ENCODE results near the gene GRB2.
"Not testable (repeated sequence)": the region's sequence is repeated elsewhere in the genome, so short reads cannot be mapped to it uniquely, and the experiment has no call there.

The GRB2 gene

GRCh38 chr17:75387771-75388170, 17.7 kb downstream of the GRB2 start:
- DNase-seq (ENCODE audit: low read depth, low spot score) = no peak

GRCh38 chr17:75386430-75386829, 19.0 kb downstream of the GRB2 start:
- DNase-seq (ENCODE audit: low read depth, low spot score) = no peak

GRCh38 chr17:75384751-75385150, 20.7 kb downstream of the GRB2 start:
- DNase-seq (ENCODE audit: low read depth, low spot score) = no peak

GRCh38 chr17:75383842-75384195, 21.7 kb downstream of the GRB2 start:
- DNase-seq (ENCODE audit: low read depth, low spot score) = no peak

DNA sequence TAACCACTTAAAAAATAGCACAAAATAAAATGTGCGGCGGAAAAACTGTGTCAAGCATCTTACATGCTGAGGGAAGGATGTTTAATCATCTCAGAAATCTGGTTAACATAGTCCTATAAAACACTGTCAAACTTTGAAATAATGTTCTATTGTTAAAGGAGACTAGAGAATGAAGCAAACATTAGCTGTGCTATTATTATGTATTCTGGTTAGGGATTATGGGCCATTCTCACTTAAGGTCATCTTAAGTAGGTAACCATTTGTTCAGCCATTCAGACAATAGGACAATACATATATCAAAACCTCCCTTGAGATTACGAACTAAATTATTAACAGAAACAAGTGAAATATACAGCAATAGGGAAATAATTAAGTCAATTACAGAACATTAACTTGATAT, 24.7 kb downstream of the GRB2 start:
- no peak for DNase-seq (ENCODE audit: low read depth, low spot score)

GRCh38 chr17:75380315-75380714, 25.2 kb downstream of the GRB2 start:
- no peak for DNase-seq (ENCODE audit: low read depth, low spot score)

DNA sequence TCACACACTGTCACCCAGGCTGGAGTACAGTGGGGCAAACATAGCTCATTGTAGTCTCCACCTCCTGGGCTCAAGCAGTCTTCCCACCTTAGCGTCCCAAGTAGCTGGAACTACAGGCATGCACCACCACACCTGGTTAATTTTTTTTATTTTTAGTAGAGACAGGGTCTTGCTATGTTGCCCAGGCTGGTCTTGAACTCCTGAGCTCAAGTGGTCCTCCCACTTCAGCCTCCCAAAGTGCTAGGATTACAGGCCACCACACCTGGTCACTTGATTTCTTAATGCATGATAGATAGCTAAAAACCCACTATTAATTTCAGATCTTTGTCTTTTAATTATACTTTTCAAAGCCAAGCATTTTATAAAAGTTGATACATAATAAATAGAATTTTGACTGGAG, 26.1 kb downstream of the GRB2 start:
- not testable (repeated sequence) for DNase-seq (ENCODE audit: low read depth, low spot score)

GRCh38 chr17:75373280-75373679, 32.2 kb downstream of the GRB2 start:
- DNase-seq (ENCODE audit: low read depth, low spot score) = no peak

DNA sequence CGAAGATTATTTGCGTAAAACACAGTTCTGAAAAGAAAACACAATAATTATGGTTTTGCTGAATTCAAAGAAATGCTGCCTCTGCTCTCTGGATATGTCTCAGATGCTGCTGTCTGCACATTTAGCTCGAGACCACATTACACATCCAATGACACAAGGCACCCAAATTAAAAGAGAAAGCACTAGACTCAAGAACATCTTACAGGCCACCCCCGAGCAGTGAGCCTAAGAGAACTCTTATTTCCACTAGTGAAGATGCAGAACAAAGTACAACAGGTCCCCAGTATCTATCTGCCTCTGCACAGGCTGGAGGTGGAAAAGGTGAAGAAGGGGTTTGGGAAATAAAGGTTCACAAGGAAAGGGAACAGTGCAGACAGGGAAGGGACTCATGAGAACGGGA, 33.5 kb downstream of the GRB2 start:
- no peak for DNase-seq (ENCODE audit: low read depth, low spot score)

DNA sequence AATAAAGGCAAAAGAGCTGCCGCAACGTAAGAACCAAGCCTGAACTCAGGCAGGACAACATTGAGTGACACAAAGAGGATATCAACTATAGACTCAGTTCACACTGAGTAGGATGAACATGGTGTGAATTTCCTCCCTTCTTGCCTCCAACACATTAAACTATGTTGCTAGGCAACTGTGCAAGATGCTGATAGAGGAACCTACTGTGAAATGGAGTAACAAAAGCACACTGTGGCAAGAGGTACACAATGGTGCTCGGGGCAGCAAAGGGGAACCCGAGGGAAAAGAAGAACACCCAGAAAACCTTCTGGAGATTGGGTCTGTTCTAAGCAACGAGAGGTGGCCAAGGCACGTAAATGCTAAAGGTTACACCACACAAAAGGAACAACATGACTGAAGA, 34.1 kb downstream of the GRB2 start:
- no peak for DNase-seq (ENCODE audit: low read depth, low spot score)

DNA sequence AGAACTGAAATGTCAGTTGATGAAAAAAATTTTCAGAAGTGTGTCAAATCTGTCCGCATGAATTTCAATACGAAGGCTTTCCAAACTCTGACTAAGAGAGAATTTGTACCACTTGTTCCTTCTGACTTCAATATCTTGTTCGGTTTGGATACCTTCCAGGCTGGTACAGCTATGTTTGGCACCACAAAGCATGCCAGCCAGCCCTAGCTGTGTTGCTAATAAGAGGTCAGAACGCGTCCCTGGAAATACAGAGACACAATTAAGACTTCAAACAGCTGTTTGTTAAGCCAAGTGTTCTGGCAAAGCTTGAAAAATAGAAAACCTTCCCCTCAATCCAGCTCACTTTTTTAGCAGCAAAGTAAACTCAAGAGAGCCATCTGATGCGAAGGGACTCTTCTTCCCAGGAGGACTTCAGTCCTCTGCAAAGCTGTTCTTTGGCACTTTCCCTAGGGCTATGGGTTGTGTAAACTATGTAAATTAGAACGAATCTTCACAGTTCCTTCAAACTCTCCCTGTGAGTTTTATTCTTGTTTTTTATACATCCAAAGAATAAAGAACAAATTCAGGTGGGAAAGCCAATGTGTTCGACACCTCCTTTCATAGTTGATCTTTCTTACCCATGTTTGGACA, 35.1 kb downstream of the GRB2 start:
- DNase-seq (ENCODE audit: low read depth, low spot score) = no peak

DNA sequence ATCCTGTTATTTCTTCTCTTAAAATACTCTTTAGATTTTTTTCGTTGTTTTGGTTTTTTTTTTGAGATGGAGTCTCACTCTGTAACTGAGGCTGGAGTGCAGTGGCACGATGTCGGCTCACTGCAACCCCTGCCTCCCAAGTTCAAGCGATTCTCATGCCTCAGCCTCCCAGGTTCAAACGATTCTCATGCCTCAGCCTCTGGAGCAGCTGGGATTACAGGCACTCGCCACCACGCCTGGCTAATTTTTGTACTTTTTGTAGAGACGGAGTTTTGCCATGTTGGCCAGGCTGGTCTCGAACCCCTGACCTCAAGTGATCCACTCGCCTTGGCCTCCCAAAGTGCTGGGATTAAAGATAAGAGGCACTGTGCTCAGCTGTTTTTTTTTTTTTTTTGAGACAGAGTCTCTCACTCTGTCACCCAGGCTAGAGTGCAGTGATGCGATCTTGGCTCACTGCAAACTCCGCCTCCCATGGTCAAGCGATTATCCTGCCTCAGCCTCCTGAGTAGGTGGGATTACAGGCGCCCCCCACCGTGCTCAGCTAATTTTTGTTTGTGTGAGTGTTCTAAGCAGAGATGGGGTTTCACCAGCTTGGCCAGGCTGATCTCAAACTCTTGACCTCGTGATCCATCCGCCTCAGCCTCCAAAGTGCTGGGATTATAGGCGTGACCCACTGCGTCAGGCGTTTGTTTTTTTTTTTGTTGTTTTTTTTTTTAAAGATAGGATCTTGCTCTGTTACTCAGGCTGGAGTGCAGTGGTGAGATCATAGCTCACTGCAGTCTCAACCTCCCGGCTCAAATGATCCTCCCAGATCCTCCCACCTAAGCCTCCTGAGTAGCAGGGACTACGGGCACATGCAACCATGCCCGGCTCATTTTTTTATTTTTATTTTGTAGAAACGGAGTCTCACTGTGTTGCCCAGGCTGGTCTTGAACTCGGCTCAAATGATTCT, 37.4 kb downstream of the GRB2 start:
- DNase-seq (ENCODE audit: low read depth, low spot score) = not testable (repeated sequence)

- no peak for DNase-seq (ENCODE audit: low read depth, low spot score)
Measured at GRCh38 chr17:75367312-75367711, 38.2 kb downstream of the GRB2 start.

DNA sequence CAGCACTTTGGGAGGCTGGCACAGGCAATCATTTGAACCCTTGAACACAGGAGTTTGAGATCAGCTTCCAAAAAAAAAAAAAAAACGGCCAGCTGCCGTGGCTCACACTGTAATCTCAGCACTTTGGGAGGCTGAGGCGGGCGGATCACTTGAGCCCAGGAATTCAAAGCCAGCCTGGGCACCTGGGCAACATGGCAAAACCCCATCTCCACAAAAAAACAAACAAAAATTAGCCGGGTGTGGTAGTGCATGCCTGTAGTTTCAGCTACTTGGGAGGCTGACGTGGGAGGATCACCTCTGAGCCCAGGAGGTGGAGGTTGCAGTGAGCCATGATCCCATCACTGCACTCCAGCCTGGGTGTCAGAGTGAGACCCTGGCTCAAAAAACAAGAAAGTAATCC, 39.0 kb downstream of the GRB2 start:
- no peak for DNase-seq (ENCODE audit: low read depth, low spot score)

DNA sequence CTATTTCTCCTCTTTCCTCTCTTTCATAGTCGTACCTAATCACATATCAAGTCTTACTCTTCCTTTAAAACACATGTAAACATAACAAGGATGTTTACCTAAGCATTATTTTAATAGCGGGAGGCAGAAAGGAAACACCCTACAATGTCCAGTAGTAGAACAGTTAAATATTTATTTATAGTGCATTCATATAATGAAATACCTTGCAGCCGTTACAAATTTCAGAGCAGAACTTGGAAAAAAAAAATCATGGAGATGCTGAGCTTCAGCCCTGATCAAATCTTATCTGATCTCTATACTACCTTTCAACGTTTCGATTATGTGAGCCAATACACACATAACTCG, 39.6 kb downstream of the GRB2 start:
- DNase-seq (ENCODE audit: low read depth, low spot score) = no peak

- DNase-seq (ENCODE audit: low read depth, low spot score) = no peak
Measured at GRCh38 chr17:75365009-75365930, 40.2 kb downstream of the GRB2 start.

DNA sequence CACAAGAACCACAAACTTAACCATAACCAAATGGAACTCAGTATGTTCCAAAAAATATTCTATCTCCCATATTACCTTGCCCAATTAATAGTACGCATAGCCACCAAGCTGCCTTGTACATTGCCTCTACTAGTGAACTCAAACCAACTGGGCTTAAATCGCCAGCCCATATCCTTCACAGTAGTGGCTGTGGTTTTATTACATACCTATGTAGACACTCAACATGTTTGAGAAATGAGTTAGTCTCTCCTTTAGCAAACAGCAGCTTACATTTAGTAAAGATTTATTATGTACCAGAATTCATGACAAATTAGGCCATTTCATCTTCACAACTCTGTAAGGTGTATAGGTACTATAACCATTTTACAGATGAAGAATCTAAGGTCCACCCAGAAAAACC, 41.4 kb downstream of the GRB2 start:
- DNase-seq (ENCODE audit: low read depth, low spot score) = no peak

DNA sequence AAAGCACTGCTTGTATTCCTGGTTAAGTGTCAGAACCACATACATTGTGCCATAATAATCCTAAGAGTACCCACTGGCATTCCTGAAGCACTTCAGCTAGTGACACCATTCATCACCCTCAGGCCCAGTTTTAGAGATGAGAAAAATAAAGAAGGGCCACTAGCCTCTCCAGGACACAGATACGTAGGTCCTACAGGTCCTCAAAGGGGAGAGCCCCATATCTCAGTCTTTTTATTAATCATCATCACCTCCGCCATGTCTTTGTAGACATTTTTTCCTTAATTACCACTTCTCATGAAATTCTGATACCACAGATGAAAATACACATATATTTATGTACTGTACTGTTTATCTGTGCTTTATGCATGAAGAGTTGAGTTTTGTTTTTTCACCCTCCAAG, 43.5 kb downstream of the GRB2 start:
- no peak for DNase-seq (ENCODE audit: low read depth, low spot score)

DNA sequence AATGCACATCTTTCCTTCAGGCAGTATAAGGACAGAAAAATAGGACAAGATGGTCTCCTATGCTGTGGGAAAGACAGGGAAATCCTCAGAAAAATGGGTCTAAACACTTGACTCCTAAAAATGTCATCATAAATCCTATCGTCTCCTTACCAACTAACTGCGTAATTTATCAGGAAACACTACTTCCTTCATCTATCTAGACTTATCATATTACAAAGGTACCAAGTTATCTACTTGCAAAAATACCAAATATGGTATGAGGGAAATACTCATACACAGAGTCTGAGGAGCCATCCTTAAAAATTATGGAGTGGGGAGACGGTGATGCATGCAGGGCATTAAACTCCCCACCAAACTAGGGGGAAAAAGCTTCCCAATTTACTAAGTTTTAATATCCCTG, 44.1 kb downstream of the GRB2 start:
- DNase-seq (ENCODE audit: low read depth, low spot score) = no peak

DNA sequence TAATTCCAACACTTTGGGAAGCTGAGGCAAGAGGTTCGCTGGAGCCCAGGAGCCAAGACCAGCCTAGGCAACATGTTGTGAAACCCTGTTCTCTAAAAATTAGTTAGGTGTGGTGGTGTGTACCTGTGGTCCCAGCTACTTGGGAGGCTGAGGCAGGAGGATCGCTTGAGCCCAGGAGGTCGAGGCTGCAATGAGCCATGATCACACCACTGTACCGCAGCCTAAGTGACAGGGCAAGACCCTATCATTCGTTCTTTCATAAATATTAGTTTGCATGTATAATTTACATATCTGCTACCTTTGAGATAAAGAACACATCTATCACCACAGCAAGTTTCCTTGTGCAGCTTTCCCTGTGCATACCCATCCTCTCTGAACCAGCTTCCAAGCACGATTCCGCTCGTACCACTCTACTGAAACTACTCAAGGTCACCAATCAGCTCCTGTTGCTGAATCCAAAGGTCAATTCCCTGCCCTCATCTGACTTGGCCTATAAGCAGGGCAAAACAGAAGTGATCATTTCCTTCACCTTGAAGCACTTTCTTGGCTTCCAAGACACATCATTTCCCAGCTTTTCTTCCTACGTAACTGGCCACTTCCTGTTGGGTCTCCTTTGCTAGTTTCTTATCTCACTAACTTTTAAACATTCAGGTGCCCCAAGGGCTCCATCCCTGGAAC, 49.1 kb downstream of the GRB2 start:
- DNase-seq (ENCODE audit: low read depth, low spot score) = no peak

DNA sequence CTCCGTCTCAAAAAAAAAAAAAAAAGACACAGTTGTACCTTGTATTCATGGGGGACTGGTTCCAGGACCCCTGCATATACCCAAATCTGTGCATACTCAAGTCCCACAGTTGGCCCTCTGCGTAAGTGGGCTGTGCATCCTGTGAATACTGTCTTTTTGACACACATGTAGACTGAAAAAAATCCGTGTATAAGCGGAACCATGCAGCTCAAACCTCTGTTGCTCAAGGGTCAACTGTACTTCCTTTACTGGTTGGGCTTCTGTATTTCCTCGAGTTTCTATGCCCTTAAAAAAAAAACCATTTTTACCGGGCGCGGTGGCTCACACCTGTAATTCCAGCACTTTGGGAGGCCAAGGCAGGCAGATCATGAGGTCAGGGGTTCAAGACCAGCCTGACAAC, 52.3 kb downstream of the GRB2 start:
- DNase-seq (ENCODE audit: low read depth, low spot score) = no peak

- no peak for DNase-seq (ENCODE audit: low read depth, low spot score)
Measured at GRCh38 chr17:75352079-75352569, 53.4 kb downstream of the GRB2 start.

Data from activated naive CD8-positive, alpha-beta T cell treated with anti-CD3 and anti-CD28 coated beads, Interleukin-2, amount 50 U/mL, for 16 hours (primary cell).